ENCODE results near the gene EXOC6. TPM values are rescaled to one million over a fixed set of nuclear protein-coding genes. Genes with fewer than 3 reads are reported as not detected.
"Not testable (repeated sequence)": the region's sequence is repeated elsewhere in the genome, so short reads cannot be mapped to it uniquely, and the experiment has no call there.

EXOC6 gene
- total RNA-seq, 4 donors from 2014 or later, result 10.5 to 82.1 (median 31.7) TPM

GRCh38 chr10:92967641-92968040 lies 119.3 kb downstream of the EXOC6 start:
- H3K27me3 ChIP-seq, result no peaks in the 10 kb centered on the region
- no peaks in the 10 kb centered on the region for H3K4me1 ChIP-seq
- H3K27ac ChIP-seq, result no peak overlapping the region
- H3K9me3 ChIP-seq, result no peaks in the 10 kb centered on the region
- TF ChIP-seq CTCF (IDR thresholded peaks at IDR 0.05) (no peak), POLR2A (IDR thresholded peaks at IDR 0.05) (no peak)
- H3K4me3 ChIP-seq, result no peak overlapping the region
- DNase-seq, result no peak
- no peaks in the 10 kb centered on the region for H3K36me3 ChIP-seq

- no peaks in the 10 kb centered on the region for H3K36me3 ChIP-seq
- no peak overlapping the region for H3K27ac ChIP-seq
- no peaks in the 10 kb centered on the region for H3K4me1 ChIP-seq
- TF ChIP-seq CTCF (IDR thresholded peaks at IDR 0.05), result no peak
- TF ChIP-seq POLR2A (IDR thresholded peaks at IDR 0.05), result no peak
- H3K27me3 ChIP-seq, result no peaks in the 10 kb centered on the region
- H3K9me3 ChIP-seq, result no peaks in the 10 kb centered on the region
- H3K4me3 ChIP-seq, result no peak overlapping the region
- no peak for DNase-seq
Measured at GRCh38 chr10:92969151-92969550, 120.8 kb downstream of the EXOC6 start.

- H3K27ac ChIP-seq, result no peak overlapping the region
- H3K9me3 ChIP-seq, result no peaks in the 10 kb centered on the region
- peaks cover 0 to 4% (median 0%) of the 10 kb centered on the region in 3 donors for H3K36me3 ChIP-seq
- H3K4me1 ChIP-seq, result no peaks in the 10 kb centered on the region
- DNase-seq, result no peak
- no peak for TF ChIP-seq CTCF (IDR thresholded peaks at IDR 0.05)
- TF ChIP-seq POLR2A (IDR thresholded peaks at IDR 0.05), result no peak
- H3K27me3 ChIP-seq, result no peaks in the 10 kb centered on the region
- H3K4me3 ChIP-seq, result no peak overlapping the region
Measured at GRCh38 chr10:92970301-92971070, 122.2 kb downstream of the EXOC6 start.

GRCh38 chr10:92972066-92972870 lies 123.9 kb downstream of the EXOC6 start:
- no peaks in the 10 kb centered on the region for H3K4me1 ChIP-seq
- DNase-seq, result peak in 2 of 3 donors; percentile 48 to 54
- no peaks in the 10 kb centered on the region for H3K27me3 ChIP-seq
- H3K27ac ChIP-seq, result no peak overlapping the region
- H3K36me3 ChIP-seq, result peaks cover 0 to 4% (median 0%) of the 10 kb centered on the region in 3 donors
- no peaks in the 10 kb centered on the region for H3K9me3 ChIP-seq
- no peak overlapping the region for H3K4me3 ChIP-seq
- TF ChIP-seq CTCF (IDR thresholded peaks at IDR 0.05) (no peak), POLR2A (IDR thresholded peaks at IDR 0.05) (no peak)

GRCh38 chr10:92972886-92973285 lies 124.6 kb downstream of the EXOC6 start:
- Histone ChIP-seq H3K4me1 (no peaks in the 10 kb centered on the region), H3K4me3 (no peak overlapping the region), H3K27ac (no peak overlapping the region), H3K27me3 (no peaks in the 10 kb centered on the region), H3K36me3 (peaks cover 0 to 4% (median 0%) of the 10 kb centered on the region in 3 donors), H3K9me3 (no peaks in the 10 kb centered on the region)
- TF ChIP-seq CTCF (IDR thresholded peaks at IDR 0.05), result no peak
- TF ChIP-seq POLR2A (IDR thresholded peaks at IDR 0.05), result no peak
- DNase-seq, result no peak

GRCh38 chr10:92976278-92976677 lies 128.0 kb downstream of the EXOC6 start:
- not testable (repeated sequence) for H3K9me3 ChIP-seq, H3K4me1 ChIP-seq, H3K4me3 ChIP-seq, DNase-seq, H3K27me3 ChIP-seq, H3K27ac ChIP-seq, H3K36me3 ChIP-seq
